HG03520 (cell line): ENCODE data around the gene CFAP46.

Experiments
- ATAC-seq: cut with Tn5 transposase; IDR thresholded peaks from one replicate; pipeline ENCODE4 v1.9.1; 2021; ENCODE audit warnings: mild to moderate bottlenecking, moderate library complexity; ENCODE audit not compliant: unreplicated experiment

Gene CFAP46

GRCh38 chr10:132869621-132870020, 72.7 kb downstream of the CFAP46 start:
- ATAC-seq, result no peak

GRCh38 chr10:132868995-132869394, 73.4 kb downstream of the CFAP46 start:
- ATAC-seq, result no peak

- ATAC-seq, result no peak
Observed at GRCh38 chr10:132867801-132868644, 74.3 kb downstream of the CFAP46 start.

- no peak for ATAC-seq
Observed at GRCh38 chr10:132866601-132867381, 75.6 kb downstream of the CFAP46 start.

- no peak for ATAC-seq
Observed at GRCh38 chr10:132865851-132866600, 76.3 kb downstream of the CFAP46 start.

- no peak for ATAC-seq
Observed at GRCh38 chr10:132865171-132865631, 77.2 kb downstream of the CFAP46 start.

GRCh38 chr10:132862485-132863420, 79.6 kb downstream of the CFAP46 start:
- ATAC-seq, result no peak

GRCh38 chr10:132861884-132862461, 80.4 kb downstream of the CFAP46 start:
- ATAC-seq, result no peak

GRCh38 chr10:132861116-132861691, 81.2 kb downstream of the CFAP46 start:
- no peak for ATAC-seq

- ATAC-seq, result no peak
Observed at GRCh38 chr10:132860532-132860931, 81.8 kb downstream of the CFAP46 start.

- no peak for ATAC-seq
Observed at GRCh38 chr10:132859084-132859855, 83.1 kb downstream of the CFAP46 start.

- no peak for ATAC-seq
Observed at GRCh38 chr10:132858121-132859081, 84.0 kb downstream of the CFAP46 start.

- ATAC-seq, result no peak
Observed at GRCh38 chr10:132856869-132857524, 85.4 kb downstream of the CFAP46 start.

- no peak for ATAC-seq
Observed at GRCh38 chr10:132855889-132856288, 86.5 kb downstream of the CFAP46 start.

GRCh38 chr10:132851451-132851850, 90.9 kb downstream of the CFAP46 start:
- ATAC-seq, result no peak

GRCh38 chr10:132850896-132851295, 91.5 kb downstream of the CFAP46 start:
- no peak for ATAC-seq

- ATAC-seq, result no peak
Observed at GRCh38 chr10:132850246-132850645, 92.1 kb downstream of the CFAP46 start.
